Epithelial cell of prostate (primary cell): ENCODE data around the gene PIEZO1.

Experiments used
- DNase-seq: peaks from one replicate; pipeline ENCODE4 v3.0.0-alpha.2; 2011; ENCODE audit warnings: low read depth, low spot score
- H3K27ac ChIP-seq: fragments of 450-650 bp; 2 replicates; pipeline ENCODE4 v1.5.1; 2017; ENCODE audit warnings: mild to moderate bottlenecking

The PIEZO1 gene

GRCh38 chr16:88724855-88725555, 60.0 kb downstream of the PIEZO1 start:
- no peak overlapping the region for H3K27ac ChIP-seq
- DNase-seq, result no peak

GRCh38 chr16:88723911-88724310, 61.1 kb downstream of the PIEZO1 start:
- DNase-seq, result no peak

GRCh38 chr16:88723507-88723887, 61.5 kb downstream of the PIEZO1 start:
- H3K27ac ChIP-seq, result no peak overlapping the region
- DNase-seq, result no peak

More at GRCh38 chr16:88723911-88724310, 61.1 kb downstream of the PIEZO1 start:
- no peak overlapping the region for H3K27ac ChIP-seq

GRCh38 chr16:88722784-88723506, 62.1 kb downstream of the PIEZO1 start:
- H3K27ac ChIP-seq, result no peak overlapping the region
- no peak for DNase-seq

GRCh38 chr16:88721815-88722755, 62.9 kb downstream of the PIEZO1 start:
- no peak overlapping the region for H3K27ac ChIP-seq
- DNase-seq, result no peak

- no peak for DNase-seq
- no peak overlapping the region for H3K27ac ChIP-seq
Measured at GRCh38 chr16:88721236-88721635, 63.8 kb downstream of the PIEZO1 start.

GRCh38 chr16:88720396-88720970, 64.5 kb downstream of the PIEZO1 start:
- H3K27ac ChIP-seq, result no peak overlapping the region
- DNase-seq, result no peak

GRCh38 chr16:88719933-88720296, 65.1 kb downstream of the PIEZO1 start:
- H3K27ac ChIP-seq, result no peak overlapping the region
- DNase-seq, result no peak

- no peak for DNase-seq
- H3K27ac ChIP-seq, result no peak overlapping the region
Measured at GRCh38 chr16:88719267-88719932, 65.6 kb downstream of the PIEZO1 start.

GRCh38 chr16:88718178-88718577, 66.8 kb downstream of the PIEZO1 start:
- DNase-seq, result no peak
- no peak overlapping the region for H3K27ac ChIP-seq

GRCh38 chr16:88716601-88717001, 68.4 kb downstream of the PIEZO1 start:
- no peak overlapping the region for H3K27ac ChIP-seq
- DNase-seq, result no peak

- no peak overlapping the region for H3K27ac ChIP-seq
- no peak for DNase-seq
Measured at GRCh38 chr16:88716201-88716600, 68.8 kb downstream of the PIEZO1 start.

- DNase-seq, result no peak
- H3K27ac ChIP-seq, result no peak overlapping the region
Measured at GRCh38 chr16:88715312-88716190, 69.5 kb downstream of the PIEZO1 start.

GRCh38 chr16:88714420-88715302, 70.4 kb downstream of the PIEZO1 start:
- no peak for DNase-seq
- no peak overlapping the region for H3K27ac ChIP-seq

GRCh38 chr16:88713568-88714419, 71.2 kb downstream of the PIEZO1 start:
- DNase-seq, result no peak
- H3K27ac ChIP-seq, result no peak overlapping the region

GRCh38 chr16:88713054-88713453, 72.0 kb downstream of the PIEZO1 start:
- no peak overlapping the region for H3K27ac ChIP-seq
- DNase-seq, result no peak

- DNase-seq, result no peak
- H3K27ac ChIP-seq, result no peak overlapping the region
Measured at GRCh38 chr16:88712362-88712979, 72.5 kb downstream of the PIEZO1 start.
